Gastroesophageal sphincter (tissue), 3 donors: ENCODE data around the gene CEL.

Source experiments
- EP300 ChIP-seq: sonication (generic); formaldehyde crosslinking; IDR thresholded peaks from one replicate; pipeline ENCODE4 v1.6.1; 2017; ENCODE audit warnings: antibody characterized with exemption, mild to moderate bottlenecking
- TF ChIP-seq, protein P1 (sequence below), 4 experiments: fragments of 200-600 bp in 2 of 4; fragments of 450-650 bp in 2 of 4; sonication (generic) in 1 of 4; IDR thresholded peaks; one replicate each; pipeline ENCODE4 v1.5.1; 2017 to 2019; ENCODE audit warnings: antibody characterized with exemption in 4 of 4, mild to moderate bottlenecking in 2 of 4, moderate library complexity in 2 of 4

DNA sequence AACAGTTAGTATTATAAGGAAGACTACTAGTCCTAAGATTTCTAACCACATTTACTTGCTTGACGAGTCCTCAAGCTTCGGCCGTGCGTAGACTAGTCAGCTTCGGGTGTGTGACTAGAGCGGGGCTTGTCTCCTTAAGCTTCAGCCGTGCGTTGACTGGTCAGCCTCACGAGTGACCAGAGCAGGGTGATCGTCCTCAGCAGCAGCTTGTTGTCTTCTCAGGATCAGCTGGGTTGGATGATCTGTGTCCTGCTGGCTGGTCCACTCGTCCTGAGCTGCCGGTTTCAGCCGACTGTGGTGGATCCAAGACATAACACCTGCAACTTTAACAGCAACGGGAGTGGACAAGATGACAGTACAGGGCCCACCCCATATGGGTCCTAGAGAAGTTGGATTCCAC, 16.7 kb downstream of the CEL start:
- no peak for TF ChIP-seq EP300
- TF ChIP-seq, protein P1, sequence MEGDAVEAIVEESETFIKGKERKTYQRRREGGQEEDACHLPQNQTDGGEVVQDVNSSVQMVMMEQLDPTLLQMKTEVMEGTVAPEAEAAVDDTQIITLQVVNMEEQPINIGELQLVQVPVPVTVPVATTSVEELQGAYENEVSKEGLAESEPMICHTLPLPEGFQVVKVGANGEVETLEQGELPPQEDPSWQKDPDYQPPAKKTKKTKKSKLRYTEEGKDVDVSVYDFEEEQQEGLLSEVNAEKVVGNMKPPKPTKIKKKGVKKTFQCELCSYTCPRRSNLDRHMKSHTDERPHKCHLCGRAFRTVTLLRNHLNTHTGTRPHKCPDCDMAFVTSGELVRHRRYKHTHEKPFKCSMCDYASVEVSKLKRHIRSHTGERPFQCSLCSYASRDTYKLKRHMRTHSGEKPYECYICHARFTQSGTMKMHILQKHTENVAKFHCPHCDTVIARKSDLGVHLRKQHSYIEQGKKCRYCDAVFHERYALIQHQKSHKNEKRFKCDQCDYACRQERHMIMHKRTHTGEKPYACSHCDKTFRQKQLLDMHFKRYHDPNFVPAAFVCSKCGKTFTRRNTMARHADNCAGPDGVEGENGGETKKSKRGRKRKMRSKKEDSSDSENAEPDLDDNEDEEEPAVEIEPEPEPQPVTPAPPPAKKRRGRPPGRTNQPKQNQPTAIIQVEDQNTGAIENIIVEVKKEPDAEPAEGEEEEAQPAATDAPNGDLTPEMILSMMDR (IDR thresholded peaks at IDR 0.05): no peak
